ENCODE measurements around the gene COL20A1. TPM values are rescaled to one million over a fixed set of nuclear protein-coding genes. Genes with fewer than 3 reads are reported as not detected.

COL20A1 gene
- total RNA-seq, 2 donors from 2014 or later, result not detected

DNA sequence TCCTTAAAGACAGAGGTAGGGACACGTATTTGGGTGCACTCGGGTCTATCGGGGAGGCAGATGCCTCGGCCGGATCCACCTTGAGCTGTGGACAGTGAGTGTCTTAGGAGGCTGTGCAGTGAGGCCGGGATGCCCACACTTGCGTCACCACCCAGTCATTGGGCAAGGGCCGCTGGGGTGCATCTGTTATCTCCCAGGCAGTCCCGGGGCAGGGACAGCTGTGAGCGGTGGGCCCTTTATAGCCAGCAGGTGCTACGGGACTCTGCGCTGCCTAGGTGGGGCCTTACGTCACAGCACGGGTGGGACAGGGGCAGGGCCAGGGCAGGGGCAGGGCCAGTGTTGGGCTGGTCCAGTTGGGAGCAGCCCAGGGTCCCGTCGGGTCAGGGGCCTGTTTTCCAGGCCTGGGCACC is 689 bp upstream of the COL20A1 start:
- H3K27me3 ChIP-seq, result peaks cover 0 to 6% of the 10 kb centered on the region in 2 donors
- no peak for TF ChIP-seq POLR2A (IDR thresholded peaks at IDR 0.05)
- TF ChIP-seq, protein P1, sequence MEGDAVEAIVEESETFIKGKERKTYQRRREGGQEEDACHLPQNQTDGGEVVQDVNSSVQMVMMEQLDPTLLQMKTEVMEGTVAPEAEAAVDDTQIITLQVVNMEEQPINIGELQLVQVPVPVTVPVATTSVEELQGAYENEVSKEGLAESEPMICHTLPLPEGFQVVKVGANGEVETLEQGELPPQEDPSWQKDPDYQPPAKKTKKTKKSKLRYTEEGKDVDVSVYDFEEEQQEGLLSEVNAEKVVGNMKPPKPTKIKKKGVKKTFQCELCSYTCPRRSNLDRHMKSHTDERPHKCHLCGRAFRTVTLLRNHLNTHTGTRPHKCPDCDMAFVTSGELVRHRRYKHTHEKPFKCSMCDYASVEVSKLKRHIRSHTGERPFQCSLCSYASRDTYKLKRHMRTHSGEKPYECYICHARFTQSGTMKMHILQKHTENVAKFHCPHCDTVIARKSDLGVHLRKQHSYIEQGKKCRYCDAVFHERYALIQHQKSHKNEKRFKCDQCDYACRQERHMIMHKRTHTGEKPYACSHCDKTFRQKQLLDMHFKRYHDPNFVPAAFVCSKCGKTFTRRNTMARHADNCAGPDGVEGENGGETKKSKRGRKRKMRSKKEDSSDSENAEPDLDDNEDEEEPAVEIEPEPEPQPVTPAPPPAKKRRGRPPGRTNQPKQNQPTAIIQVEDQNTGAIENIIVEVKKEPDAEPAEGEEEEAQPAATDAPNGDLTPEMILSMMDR (IDR thresholded peaks at IDR 0.05), result no peak
- DNase-seq (no peak), ATAC-seq (no peak)
- WGBS, 2 donors, result 65 to 68% methylated on average over 4 to 12 of the region's 16 CpGs
- no peak overlapping the region for H3K4me3 ChIP-seq
- H3K27ac ChIP-seq, result no peak overlapping the region
- H3K4me1 ChIP-seq, result peaks cover 14% of the 10 kb centered on the region
- peaks cover 0 to 5% of the 10 kb centered on the region in 2 donors for H3K36me3 ChIP-seq (replicated peaks in 1 of 2; ENCODE audit: insufficient read depth in 1 of 2, low read depth in 2 of 2)
- H3K9me3 ChIP-seq, result no peaks in the 10 kb centered on the region
- intact Hi-C loops (cut with DNase I), result no loop called here

DNA sequence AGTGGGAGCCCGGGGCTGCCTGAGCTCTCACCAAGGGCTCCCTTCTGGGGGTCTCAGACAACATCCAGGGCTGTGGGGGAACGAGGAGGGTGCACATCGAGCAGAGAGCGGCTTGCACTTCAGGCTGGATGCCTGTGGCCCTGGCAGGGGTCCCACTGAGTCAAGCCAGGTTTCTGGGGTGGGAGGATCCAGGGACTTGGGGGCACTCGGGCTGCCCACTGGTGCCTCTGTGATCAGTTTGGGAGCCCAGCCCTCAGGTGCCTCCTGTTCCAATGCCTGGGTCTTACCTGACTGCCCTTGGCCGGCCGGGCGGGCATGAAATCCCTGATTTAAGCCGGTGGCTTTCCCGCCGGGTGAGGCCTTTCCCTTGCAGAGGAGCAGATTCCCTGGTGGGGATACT is 470 bp downstream of the COL20A1 start:
- Histone ChIP-seq H3K4me3 (no peak overlapping the region), H3K4me1 (peaks cover 14% of the 10 kb centered on the region), H3K27me3 (peaks cover 0 to 9% of the 10 kb centered on the region in 2 donors), H3K27ac (no peak overlapping the region), H3K36me3 (replicated peaks in 1 of 2; ENCODE audit: insufficient read depth in 1 of 2, low read depth in 2 of 2) (no peaks in the 10 kb centered on the region), H3K9me3 (no peaks in the 10 kb centered on the region)
- intact Hi-C loops (cut with DNase I), result no loop called here
- DNase-seq (no peak), ATAC-seq (no peak)
- no peak for TF ChIP-seq POLR2A (IDR thresholded peaks at IDR 0.05)
- TF ChIP-seq, protein P1 (IDR thresholded peaks at IDR 0.05), result no peak
- 44 to 80% methylated on average over 2 to 8 of the region's 11 CpGs for WGBS, 2 donors

DNA sequence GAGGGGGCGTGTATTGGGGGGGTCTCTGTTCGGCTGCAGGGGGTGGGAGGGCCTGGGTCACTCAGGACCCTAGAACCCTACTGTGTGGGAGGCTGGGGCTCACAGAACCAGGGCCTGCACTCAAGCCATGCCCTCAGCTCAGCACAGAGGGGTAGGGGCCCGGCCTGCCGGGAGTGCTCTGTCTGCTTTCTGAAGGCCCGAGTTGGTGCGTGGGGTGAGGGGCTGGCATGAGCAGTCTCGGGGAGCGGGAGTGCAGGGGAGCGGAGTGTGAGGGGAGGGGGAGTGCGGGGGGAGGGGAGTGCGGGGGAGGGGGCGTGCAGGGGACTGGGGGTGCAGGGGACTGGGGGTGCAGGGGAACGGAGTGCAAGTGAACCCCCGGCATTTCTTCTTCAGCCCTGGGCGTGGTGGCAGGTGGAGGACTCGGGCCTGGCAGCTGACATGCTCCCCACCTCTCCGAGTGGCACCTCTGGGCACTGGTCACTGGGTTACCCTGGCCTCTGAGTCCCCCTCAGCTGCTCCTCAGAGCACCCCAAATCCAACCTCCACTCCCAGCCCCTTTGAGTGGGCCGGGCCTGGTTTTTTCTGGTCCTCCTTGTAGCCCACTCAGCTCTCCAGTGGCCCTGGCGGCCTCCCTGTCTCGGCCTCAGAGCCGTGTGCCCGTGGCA is 1.0 kb downstream of the COL20A1 start:
- no peak for TF ChIP-seq POLR2A (IDR thresholded peaks at IDR 0.05)
- TF ChIP-seq, protein P1 (IDR thresholded peaks at IDR 0.05), result no peak
- Histone ChIP-seq H3K27me3 (peaks cover 0 to 9% of the 10 kb centered on the region in 2 donors), H3K36me3 (replicated peaks in 1 of 2; ENCODE audit: insufficient read depth in 1 of 2, low read depth in 2 of 2) (no peaks in the 10 kb centered on the region), H3K4me3 (no peak overlapping the region), H3K4me1 (peaks cover 13% of the 10 kb centered on the region), H3K9me3 (no peaks in the 10 kb centered on the region), H3K27ac (no peak overlapping the region)
- WGBS, 2 donors, result 55 to 56% methylated on average over 10 to 16 of the region's 22 CpGs
- ATAC-seq, result no peak
- no peak for DNase-seq
- intact Hi-C loops (cut with DNase I), result no loop called here

DNA sequence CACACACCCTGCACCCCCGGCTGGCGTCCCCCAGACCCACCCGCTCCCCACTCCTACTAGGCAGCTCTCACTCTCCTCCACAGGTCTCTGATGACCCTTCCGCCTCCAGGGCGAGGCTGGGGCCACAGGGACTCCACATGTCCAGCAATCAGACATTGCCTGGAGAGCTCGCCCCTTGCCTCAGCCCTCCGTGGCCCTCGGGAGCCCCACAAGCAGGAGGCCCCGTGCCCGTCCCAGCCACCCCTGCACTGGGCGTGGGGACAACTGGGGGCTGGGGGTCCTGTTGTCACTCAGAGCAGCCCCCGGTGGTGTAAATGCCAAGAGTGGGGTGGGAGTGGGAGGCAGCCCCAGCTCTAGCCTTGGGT is 1.5 kb downstream of the COL20A1 start:
- Histone ChIP-seq H3K9me3 (no peaks in the 10 kb centered on the region), H3K4me3 (no peak overlapping the region), H3K27me3 (peaks cover 0 to 9% of the 10 kb centered on the region in 2 donors), H3K36me3 (replicated peaks in 1 of 2; ENCODE audit: insufficient read depth in 1 of 2, low read depth in 2 of 2) (no peaks in the 10 kb centered on the region), H3K4me1 (peaks cover 11% of the 10 kb centered on the region), H3K27ac (no peak overlapping the region)
- TF ChIP-seq, protein P1 (IDR thresholded peaks at IDR 0.05), result no peak
- TF ChIP-seq POLR2A (IDR thresholded peaks at IDR 0.05), result no peak
- DNase-seq (no peak), ATAC-seq (no peak)
- WGBS, 2 donors, result 66 to 72% methylated on average over 8 to 9 of the region's 12 CpGs
- intact Hi-C loops (cut with DNase I), result no loop called here

DNA sequence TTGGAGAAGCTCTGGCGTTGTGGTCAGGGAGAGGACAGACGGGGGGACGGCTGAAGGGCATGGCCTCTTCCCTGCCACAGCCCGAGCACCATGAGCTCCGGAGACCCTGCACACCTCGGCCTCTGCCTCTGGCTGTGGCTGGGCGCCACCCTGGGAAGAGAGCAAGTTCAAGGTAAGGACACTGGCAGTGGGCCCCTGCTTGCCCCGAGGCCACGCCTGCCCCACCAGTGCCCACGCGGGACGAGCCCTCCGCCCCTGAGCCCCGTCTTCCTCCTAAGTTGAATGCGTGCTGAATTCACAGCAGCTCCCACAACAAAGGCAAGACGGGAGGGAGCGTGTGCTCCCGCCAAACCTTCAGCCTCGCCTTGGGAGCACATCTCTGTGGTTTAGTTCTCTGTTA is 2.0 kb downstream of the COL20A1 start:
- Histone ChIP-seq H3K27me3 (peaks cover 0 to 9% of the 10 kb centered on the region in 2 donors), H3K4me1 (peaks cover 11% of the 10 kb centered on the region), H3K36me3 (replicated peaks in 1 of 2; ENCODE audit: insufficient read depth in 1 of 2, low read depth in 2 of 2) (no peaks in the 10 kb centered on the region), H3K27ac (no peak overlapping the region), H3K9me3 (no peaks in the 10 kb centered on the region), H3K4me3 (no peak overlapping the region)
- ATAC-seq (no peak), DNase-seq (no peak)
- intact Hi-C loops (cut with DNase I), result no loop called here
- WGBS, 2 donors, result 29 to 38% methylated on average over 5 to 18 of the region's 19 CpGs
- TF ChIP-seq, protein P1 (IDR thresholded peaks at IDR 0.05), result no peak
- no peak for TF ChIP-seq POLR2A (IDR thresholded peaks at IDR 0.05)
